Left ventricle myocardium superior (tissue), 1 donor: ENCODE results near the gene RIPPLY3. TPM values are rescaled to one million over a fixed set of nuclear protein-coding genes. Genes with fewer than 3 reads are reported as not detected.

ENCODE experiments used
- ATAC-seq: fragments of 200-7000 bp; cut with Tn5 transposase; one replicate; pipeline ENCODE4 v1.9.1; 2020; ENCODE audit warnings: mild to moderate bottlenecking, moderate library complexity
- DNase-seq: peaks from one replicate; pipeline ENCODE4 v3.0.0-alpha.2; 2020
- intact Hi-C: fragments of 100-400 bp; cut with micrococcal nuclease; formaldehyde crosslinking; loops from one replicate; pipeline ENCODE4 v1.11.0; 2022
- long read RNA-seq: library from polyadenylated mRNA; unstranded; transcript quantifications from one replicate; pipeline ENCODE4 v2.0.0, GENCODE V29; 2021
- total RNA-seq: library from RNA; stranded (reverse); fragmentation: NEBNext Ultra II Directional; extraction: Animal tissue kit (Norgen Biotek cat#: 25700); gene quantifications from one replicate; pipeline ENCODE4 v1.2.1, GENCODE V29; 2021
- donor health status: DM: no; HTN: yes; CAD: no; lungs with severe emphysema.

The RIPPLY3 gene
- not detected for total RNA-seq
- long read RNA-seq, result 0 reads

GRCh38 chr21:37006486-37007291 is at the start of gene RIPPLY3:
TSS of gene RIPPLY3 (plus strand) at chr21:37006702. CDS start at chr21:37006773, 71 bp downstream.
- ATAC-seq (no peak), DNase-seq (no peak)
- intact Hi-C loops, result no loop called here

- no peak for DNase-seq
- intact Hi-C loops, result no loop called here
- ATAC-seq, result no peak
Observed at GRCh38 chr21:36959020-36959835, 47.3 kb upstream of the RIPPLY3 start.

GRCh38 chr21:36960676-36961284 is 45.7 kb upstream of the RIPPLY3 start:
- intact Hi-C loops, result no loop called here
- DNase-seq (no peak), ATAC-seq (no peak)

GRCh38 chr21:36962098-36962780 is 44.3 kb upstream of the RIPPLY3 start:
- ATAC-seq, result no peak
- no peak for DNase-seq
- intact Hi-C loops, result no loop called here

- no peak for DNase-seq
- ATAC-seq, result no peak
- intact Hi-C loops, result no loop called here
Observed at GRCh38 chr21:36964398-36964797, 42.1 kb upstream of the RIPPLY3 start.

- ATAC-seq, result no peak
- DNase-seq, result no peak
- intact Hi-C loops, result no loop called here
Observed at GRCh38 chr21:36964827-36965719, 41.4 kb upstream of the RIPPLY3 start.

GRCh38 chr21:36965720-36966065 is 40.8 kb upstream of the RIPPLY3 start:
- intact Hi-C loops, result no loop called here
- peak; percentile 33 for ATAC-seq

GRCh38 chr21:36966066-36966820 is 40.3 kb upstream of the RIPPLY3 start, which contains the start of gene HLCS:
TSS of gene HLCS (minus strand) at chr21:36966669. CDS start at chr21:36966638, 31 bp downstream.
- intact Hi-C loops, result no loop called here
- ATAC-seq (peak; percentile 90), DNase-seq (peak; percentile 77)

More at GRCh38 chr21:36965720-36966065, 40.8 kb upstream of the RIPPLY3 start:
- DNase-seq, result no peak

- DNase-seq (no peak), ATAC-seq (no peak)
- intact Hi-C loops, result no loop called here
Observed at GRCh38 chr21:36966821-36967768, 39.4 kb upstream of the RIPPLY3 start.

- ATAC-seq (no peak), DNase-seq (no peak)
- intact Hi-C loops, result no loop called here
Observed at GRCh38 chr21:36968414-36968813, 38.1 kb upstream of the RIPPLY3 start.

- DNase-seq (no peak), ATAC-seq (no peak)
- intact Hi-C loops, result no loop called here
Observed at GRCh38 chr21:36968976-36969375, 37.5 kb upstream of the RIPPLY3 start.

GRCh38 chr21:36973986-36974850 is 32.3 kb upstream of the RIPPLY3 start:
- DNase-seq (no peak), ATAC-seq (no peak)
- intact Hi-C loops, result no loop called here

- ATAC-seq (no peak), DNase-seq (no peak)
- intact Hi-C loops, result no loop called here
Observed at GRCh38 chr21:36974851-36975192, 31.7 kb upstream of the RIPPLY3 start.

GRCh38 chr21:36976228-36976861 is 30.2 kb upstream of the RIPPLY3 start:
- ATAC-seq (no peak), DNase-seq (no peak)
- intact Hi-C loops, result no loop called here

GRCh38 chr21:36976882-36977651 is 29.4 kb upstream of the RIPPLY3 start:
- DNase-seq (no peak), ATAC-seq (peak; percentile 40)
- intact Hi-C loops, result no loop called here
